ENCODE measurements around the gene SBNO2.

SBNO2 gene

GRCh38 chr19:1103708-1104310, 70.3 kb downstream of the SBNO2 start, which contains the start of gene GPX4:
Gene GPX4, plus strand, starts transcription at chr19:1103994. Its CDS starts 50 bp downstream, at chr19:1104044.
- peak; percentile 99 for DNase-seq

GRCh38 chr19:1103132-1103707, 70.8 kb downstream of the SBNO2 start:
- DNase-seq: no peak

- DNase-seq: no peak
Measured at GRCh38 chr19:1102407-1103131, 71.5 kb downstream of the SBNO2 start.

- DNase-seq: no peak
Measured at GRCh38 chr19:1101337-1101698, 72.8 kb downstream of the SBNO2 start.

GRCh38 chr19:1098177-1099051, 75.7 kb downstream of the SBNO2 start:
- no peak for DNase-seq

- no peak for DNase-seq
Measured at GRCh38 chr19:1097810-1098176, 76.3 kb downstream of the SBNO2 start.

GRCh38 chr19:1094978-1095701, 78.9 kb downstream of the SBNO2 start, which contains the start of gene POLR2E:
Gene POLR2E, minus strand, starts transcription at chr19:1095375. Its CDS starts 60 bp downstream, at chr19:1095315.
- DNase-seq: peak; percentile 98

- no peak for DNase-seq
Measured at GRCh38 chr19:1094655-1094977, 79.5 kb downstream of the SBNO2 start.

GRCh38 chr19:1093811-1094553, 80.1 kb downstream of the SBNO2 start:
- DNase-seq: no peak

- no peak for DNase-seq
Measured at GRCh38 chr19:1093330-1093729, 80.7 kb downstream of the SBNO2 start.

GRCh38 chr19:1091544-1092175, 82.4 kb downstream of the SBNO2 start:
- no peak for DNase-seq

GRCh38 chr19:1090731-1091543, 83.1 kb downstream of the SBNO2 start:
- no peak for DNase-seq

- DNase-seq: peak; percentile 66
Measured at GRCh38 chr19:1089891-1090290, 84.2 kb downstream of the SBNO2 start.

- DNase-seq: no peak
Measured at GRCh38 chr19:1089126-1089771, 84.8 kb downstream of the SBNO2 start.

- DNase-seq: no peak
Measured at GRCh38 chr19:1088416-1089010, 85.6 kb downstream of the SBNO2 start.

GRCh38 chr19:1087813-1088415, 86.2 kb downstream of the SBNO2 start:
- DNase-seq: peak; percentile 59

GRCh38 chr19:1086613-1087012, 87.5 kb downstream of the SBNO2 start:
- no peak for DNase-seq

GRCh38 chr19:1085676-1086442, 88.2 kb downstream of the SBNO2 start:
- no peak for DNase-seq
